ENCODE results near the gene TCOF1. TPM values are rescaled to one million over a fixed set of nuclear protein-coding genes. Genes with fewer than 3 reads are reported as not detected.

Gene TCOF1
- total and polyA plus RNA-seq, 2 of the 8 experiments (the other 6 are each of a cell fraction or from before 2014, with no cell fraction given) = 35.9 to 170 TPM

DNA sequence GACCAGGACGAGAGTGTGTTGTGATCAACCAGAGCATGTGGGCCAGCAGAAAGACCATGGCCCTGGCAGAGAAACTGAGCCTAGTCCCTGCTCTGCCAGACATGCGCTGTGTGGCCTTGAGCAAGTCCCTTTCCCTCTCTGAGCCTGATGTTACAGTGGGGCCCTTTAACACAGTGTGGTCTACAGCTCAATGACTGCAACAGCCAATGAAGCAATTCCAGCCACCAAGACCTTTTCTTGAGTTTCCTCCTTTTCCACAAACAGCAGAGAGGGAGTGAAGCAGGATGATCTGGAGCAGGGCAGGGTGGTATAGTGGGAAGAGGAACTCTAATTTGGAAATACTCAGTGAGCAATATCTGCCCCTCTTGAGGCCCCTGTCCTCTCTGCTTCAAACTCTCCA, 29.0 kb upstream of the TCOF1 start (continued):
- TF ChIP-seq, protein P1, sequence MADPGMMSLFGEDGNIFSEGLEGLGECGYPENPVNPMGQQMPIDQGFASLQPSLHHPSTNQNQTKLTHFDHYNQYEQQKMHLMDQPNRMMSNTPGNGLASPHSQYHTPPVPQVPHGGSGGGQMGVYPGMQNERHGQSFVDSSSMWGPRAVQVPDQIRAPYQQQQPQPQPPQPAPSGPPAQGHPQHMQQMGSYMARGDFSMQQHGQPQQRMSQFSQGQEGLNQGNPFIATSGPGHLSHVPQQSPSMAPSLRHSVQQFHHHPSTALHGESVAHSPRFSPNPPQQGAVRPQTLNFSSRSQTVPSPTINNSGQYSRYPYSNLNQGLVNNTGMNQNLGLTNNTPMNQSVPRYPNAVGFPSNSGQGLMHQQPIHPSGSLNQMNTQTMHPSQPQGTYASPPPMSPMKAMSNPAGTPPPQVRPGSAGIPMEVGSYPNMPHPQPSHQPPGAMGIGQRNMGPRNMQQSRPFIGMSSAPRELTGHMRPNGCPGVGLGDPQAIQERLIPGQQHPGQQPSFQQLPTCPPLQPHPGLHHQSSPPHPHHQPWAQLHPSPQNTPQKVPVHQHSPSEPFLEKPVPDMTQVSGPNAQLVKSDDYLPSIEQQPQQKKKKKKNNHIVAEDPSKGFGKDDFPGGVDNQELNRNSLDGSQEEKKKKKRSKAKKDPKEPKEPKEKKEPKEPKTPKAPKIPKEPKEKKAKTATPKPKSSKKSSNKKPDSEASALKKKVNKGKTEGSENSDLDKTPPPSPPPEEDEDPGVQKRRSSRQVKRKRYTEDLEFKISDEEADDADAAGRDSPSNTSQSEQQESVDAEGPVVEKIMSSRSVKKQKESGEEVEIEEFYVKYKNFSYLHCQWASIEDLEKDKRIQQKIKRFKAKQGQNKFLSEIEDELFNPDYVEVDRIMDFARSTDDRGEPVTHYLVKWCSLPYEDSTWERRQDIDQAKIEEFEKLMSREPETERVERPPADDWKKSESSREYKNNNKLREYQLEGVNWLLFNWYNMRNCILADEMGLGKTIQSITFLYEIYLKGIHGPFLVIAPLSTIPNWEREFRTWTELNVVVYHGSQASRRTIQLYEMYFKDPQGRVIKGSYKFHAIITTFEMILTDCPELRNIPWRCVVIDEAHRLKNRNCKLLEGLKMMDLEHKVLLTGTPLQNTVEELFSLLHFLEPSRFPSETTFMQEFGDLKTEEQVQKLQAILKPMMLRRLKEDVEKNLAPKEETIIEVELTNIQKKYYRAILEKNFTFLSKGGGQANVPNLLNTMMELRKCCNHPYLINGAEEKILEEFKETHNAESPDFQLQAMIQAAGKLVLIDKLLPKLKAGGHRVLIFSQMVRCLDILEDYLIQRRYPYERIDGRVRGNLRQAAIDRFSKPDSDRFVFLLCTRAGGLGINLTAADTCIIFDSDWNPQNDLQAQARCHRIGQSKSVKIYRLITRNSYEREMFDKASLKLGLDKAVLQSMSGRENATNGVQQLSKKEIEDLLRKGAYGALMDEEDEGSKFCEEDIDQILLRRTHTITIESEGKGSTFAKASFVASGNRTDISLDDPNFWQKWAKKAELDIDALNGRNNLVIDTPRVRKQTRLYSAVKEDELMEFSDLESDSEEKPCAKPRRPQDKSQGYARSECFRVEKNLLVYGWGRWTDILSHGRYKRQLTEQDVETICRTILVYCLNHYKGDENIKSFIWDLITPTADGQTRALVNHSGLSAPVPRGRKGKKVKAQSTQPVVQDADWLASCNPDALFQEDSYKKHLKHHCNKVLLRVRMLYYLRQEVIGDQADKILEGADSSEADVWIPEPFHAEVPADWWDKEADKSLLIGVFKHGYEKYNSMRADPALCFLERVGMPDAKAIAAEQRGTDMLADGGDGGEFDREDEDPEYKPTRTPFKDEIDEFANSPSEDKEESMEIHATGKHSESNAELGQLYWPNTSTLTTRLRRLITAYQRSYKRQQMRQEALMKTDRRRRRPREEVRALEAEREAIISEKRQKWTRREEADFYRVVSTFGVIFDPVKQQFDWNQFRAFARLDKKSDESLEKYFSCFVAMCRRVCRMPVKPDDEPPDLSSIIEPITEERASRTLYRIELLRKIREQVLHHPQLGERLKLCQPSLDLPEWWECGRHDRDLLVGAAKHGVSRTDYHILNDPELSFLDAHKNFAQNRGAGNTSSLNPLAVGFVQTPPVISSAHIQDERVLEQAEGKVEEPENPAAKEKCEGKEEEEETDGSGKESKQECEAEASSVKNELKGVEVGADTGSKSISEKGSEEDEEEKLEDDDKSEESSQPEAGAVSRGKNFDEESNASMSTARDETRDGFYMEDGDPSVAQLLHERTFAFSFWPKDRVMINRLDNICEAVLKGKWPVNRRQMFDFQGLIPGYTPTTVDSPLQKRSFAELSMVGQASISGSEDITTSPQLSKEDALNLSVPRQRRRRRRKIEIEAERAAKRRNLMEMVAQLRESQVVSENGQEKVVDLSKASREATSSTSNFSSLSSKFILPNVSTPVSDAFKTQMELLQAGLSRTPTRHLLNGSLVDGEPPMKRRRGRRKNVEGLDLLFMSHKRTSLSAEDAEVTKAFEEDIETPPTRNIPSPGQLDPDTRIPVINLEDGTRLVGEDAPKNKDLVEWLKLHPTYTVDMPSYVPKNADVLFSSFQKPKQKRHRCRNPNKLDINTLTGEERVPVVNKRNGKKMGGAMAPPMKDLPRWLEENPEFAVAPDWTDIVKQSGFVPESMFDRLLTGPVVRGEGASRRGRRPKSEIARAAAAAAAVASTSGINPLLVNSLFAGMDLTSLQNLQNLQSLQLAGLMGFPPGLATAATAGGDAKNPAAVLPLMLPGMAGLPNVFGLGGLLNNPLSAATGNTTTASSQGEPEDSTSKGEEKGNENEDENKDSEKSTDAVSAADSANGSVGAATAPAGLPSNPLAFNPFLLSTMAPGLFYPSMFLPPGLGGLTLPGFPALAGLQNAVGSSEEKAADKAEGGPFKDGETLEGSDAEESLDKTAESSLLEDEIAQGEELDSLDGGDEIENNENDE (IDR thresholded peaks at IDR 0.05; ENCODE audit: insufficient replicate concordance, low read length) = no peak
- TF ChIP-seq ASH2L (IDR thresholded peaks at IDR 0.05; ENCODE audit: low read length) (no peak), CHD2 (IDR thresholded peaks at IDR 0.05; ENCODE audit: low read length) (no peak), GTF2F1 (IDR thresholded peaks at IDR 0.05; ENCODE audit: borderline replicate concordance, low read depth, low read length) (no peak), SRF (IDR thresholded peaks at IDR 0.05; ENCODE audit: low read depth, low read length) (no peak)
